GM12878 (cell line): Measurements from ENCODE around the gene KIAA1217. TPM values are rescaled to one million over a fixed set of nuclear protein-coding genes. Genes with fewer than 3 reads are reported as not detected.
"Not testable (repeated sequence)": the region's sequence is repeated elsewhere in the genome, so short reads cannot be mapped to it uniquely, and the experiment has no call there.

Experiments used
- ATAC-seq: fragments of 200-7000 bp; cut with Tn5 transposase; 3 replicates; pipeline ENCODE4 v1.9.1; 2020; ENCODE audit warnings: mild to moderate bottlenecking, moderate library complexity
- BruUV-seq: library from RNA; stranded (reverse); fragments of 400-500 nt; replicated peaks from 2 replicates; lab custom pipeline; 2021; lab: Mats Ljungman, UMichigan
- CTCF ChIA-PET: fragments of 300-600 bp; sonication (Branson Sonifier 250); formaldehyde crosslinking; extraction: SDS; loops from one replicate; lab custom pipeline; 2021; ENCODE audit warnings: inconsistent platforms; lab: Yijun Ruan, JAX
- POLR2A ChIA-PET: fragments of 350-600 bp; formaldehyde crosslinking; extraction: SDS; loops from one replicate; lab custom pipeline; 2021; ENCODE audit warnings: inconsistent platforms; lab: Charles Lee
- RAD21 ChIA-PET: fragments of 300-600 bp; sonication (Branson Sonifier 250); formaldehyde crosslinking; loops from one replicate; lab custom pipeline; 2023; ENCODE audit warnings: antibody characterized with exemption; ENCODE audit not compliant: unreplicated experiment; lab: Charles Lee
- SMC1A ChIA-PET: fragments of 300-600 bp; sonication (Branson Sonifier 250); formaldehyde crosslinking; loops from one replicate; lab custom pipeline; 2023; ENCODE audit not compliant: unreplicated experiment, uncharacterized antibody; lab: Charles Lee
- DNase-seq: peaks from one replicate; pipeline ENCODE4 v3.0.0-alpha.2; 2011; ENCODE audit warnings: low read depth, low spot score
- FAIRE-seq: peaks from 3 replicates; lab custom pipeline; 2011; peaks lifted over from hg19 to GRCh38; lab: Jason Lieb, UNC
- H2AFZ ChIP-seq: 2 replicates; pipeline ENCODE4 v1.6.0; 2011; ENCODE audit warnings: low read depth, low read length, control low read depth; ENCODE audit not compliant: control insufficient read depth
- H3K27ac ChIP-seq: 2 replicates; pipeline ENCODE4 v1.5.1; 2011; ENCODE audit warnings: control low read depth; ENCODE audit not compliant: control insufficient read depth, insufficient read depth
- H3K27me3 ChIP-seq, 2 experiments: replicated peaks in 1 of 2; 2 replicates each; pipeline versions ENCODE4 v1.6.0 to v1.6.1; 2011; ENCODE audit warnings: low read length in 1 of 2; ENCODE audit not compliant: control insufficient read depth in 2 of 2, insufficient read depth in 2 of 2
- H3K36me3 ChIP-seq, 2 experiments: 2 replicates each; pipeline ENCODE4 v1.5.1; 2011; ENCODE audit warnings: low read length in 1 of 2; ENCODE audit not compliant: control insufficient read depth in 2 of 2, insufficient read depth in 2 of 2
- H3K4me1 ChIP-seq: 2 replicates; pipeline ENCODE4 v1.6.1; 2011; ENCODE audit warnings: mild to moderate bottlenecking, low read length, moderate library complexity, mixed read lengths; ENCODE audit not compliant: control insufficient read depth, insufficient read depth
- H3K4me2 ChIP-seq: 2 replicates; pipeline ENCODE4 v1.6.0; 2011; ENCODE audit warnings: control low read depth; ENCODE audit not compliant: control insufficient read depth, insufficient read depth
- H3K4me3 ChIP-seq: fragments of 200-600 bp; sonication (generic); 2 replicates; pipeline ENCODE4 v1.5.1; 2016
- H3K79me2 ChIP-seq: 2 replicates; pipeline ENCODE4 v1.6.0; 2011; ENCODE audit warnings: low read length; ENCODE audit not compliant: control insufficient read depth, insufficient read depth
- H3K9ac ChIP-seq: 2 replicates; pipeline ENCODE4 v1.8.0; 2011; ENCODE audit warnings: low read length, control low read depth, mixed read lengths; ENCODE audit not compliant: control insufficient read depth, insufficient read depth
- H3K9me3 ChIP-seq: replicated peaks from 3 replicates; pipeline ENCODE4 v1.5.1; 2011; ENCODE audit warnings: mild to moderate bottlenecking, low read length; ENCODE audit not compliant: control insufficient read depth, insufficient read depth
- H4K20me1 ChIP-seq: 2 replicates; pipeline ENCODE4 v1.6.0; 2011; ENCODE audit not compliant: control insufficient read depth, insufficient read depth
- ESRRA ChIP-seq: IDR thresholded peaks from 2 replicates; pipeline ENCODE4 v1.6.1; 2012; ENCODE audit warnings: mild to moderate bottlenecking, low read length, improper control_type of control experiment
- MXI1 ChIP-seq: fragments of 150-350 bp; IDR thresholded peaks from 2 replicates; pipeline ENCODE4 v1.6.1; 2011; ENCODE audit warnings: low read depth, mild to moderate bottlenecking, inconsistent platforms, low read length, improper control_type of control experiment
- NFYA ChIP-seq: IDR thresholded peaks from 2 replicates; pipeline ENCODE4 v1.6.1; 2011; ENCODE audit warnings: low read depth, mild to moderate bottlenecking, low read length, improper control_type of control experiment, borderline replicate concordance
- POU2F2 ChIP-seq: IDR thresholded peaks from 3 replicates; pipeline ENCODE4 v1.6.1; 2011; ENCODE audit warnings: low read depth, mild to moderate bottlenecking, low read length, borderline replicate concordance
- STAT3 ChIP-seq: IDR thresholded peaks from 2 replicates; pipeline ENCODE4 v1.6.1; 2011; ENCODE audit warnings: low read depth, low read length, improper control_type of control experiment
- TARDBP ChIP-seq: IDR thresholded peaks from 2 replicates; pipeline ENCODE4 v1.6.1; 2016; ENCODE audit warnings: borderline replicate concordance
- WGBS: methylation state at CpG from one replicate; pipeline ENCODE4 v1.1.6; 2016; ENCODE audit warnings: low lambda C conversion rate; ENCODE audit not compliant: insufficient replicate concordance, insufficient coverage; ENCODE audit errors: missing lambda C conversion rate; 5-methylcytosine and 5-hydroxymethylcytosine counted together
- in situ Hi-C: fragments of 300-500 bp; cut with MboI; formaldehyde crosslinking; loops from 9 replicates; pipeline ENCODE4 v1.14.3; 2018; ENCODE audit warnings: mixed read lengths
- intact Hi-C: fragments of 100-400 bp; cut with micrococcal nuclease; formaldehyde crosslinking; loops from one replicate; pipeline ENCODE4 v1.14.2; 2022; ENCODE audit not compliant: unreplicated experiment
- polyA plus RNA-seq, 11 experiments: library from polyadenylated mRNA; depleted of rRNA in 4 of 11; unstranded in 6 of 11; stranded (reverse) in 5 of 11; fragments of >200 nt; fragmentation: Nextera tagmentation in 4 of 11; fragmentation: Illumina TruSeq in 1 of 11; extraction: Ambion mirVana in 4 of 11; extraction: Trizol in 1 of 11; gene quantifications; 1 replicate in 1 of 11; 2 replicates in 10 of 11; pipeline versions ENCODE4 v1.2.1 to v1.2.3, GENCODE V29; 2011 to 2016; ENCODE audit warnings: inconsistent platforms in 2 of 11, missing spikeins in 2 of 11, low read depth in 1 of 11
- total RNA-seq, 4 experiments: library from RNA; depleted of rRNA in 3 of 4; stranded (reverse); fragments of >200 nt in 3 of 4; fragmentation: Illumina TruSeq in 1 of 4; extraction: Trizol in 1 of 4; gene quantifications; 2 replicates each; pipeline versions ENCODE4 v1.2.1 to v1.2.3, GENCODE V29; 2013 to 2021
- TF ChIP-seq, protein P1 (sequence below): IDR thresholded peaks from 2 replicates; pipeline ENCODE4 v1.6.1; 2012; ENCODE audit warnings: low read depth, low read length, improper control_type of control experiment

The KIAA1217 gene
- total and polyA plus RNA-seq, 10 of the 15 experiments (the other 5 are each of a cell fraction or from before 2014, with no cell fraction given), result 0.57 to 3.8 (median 2.1) TPM

DNA sequence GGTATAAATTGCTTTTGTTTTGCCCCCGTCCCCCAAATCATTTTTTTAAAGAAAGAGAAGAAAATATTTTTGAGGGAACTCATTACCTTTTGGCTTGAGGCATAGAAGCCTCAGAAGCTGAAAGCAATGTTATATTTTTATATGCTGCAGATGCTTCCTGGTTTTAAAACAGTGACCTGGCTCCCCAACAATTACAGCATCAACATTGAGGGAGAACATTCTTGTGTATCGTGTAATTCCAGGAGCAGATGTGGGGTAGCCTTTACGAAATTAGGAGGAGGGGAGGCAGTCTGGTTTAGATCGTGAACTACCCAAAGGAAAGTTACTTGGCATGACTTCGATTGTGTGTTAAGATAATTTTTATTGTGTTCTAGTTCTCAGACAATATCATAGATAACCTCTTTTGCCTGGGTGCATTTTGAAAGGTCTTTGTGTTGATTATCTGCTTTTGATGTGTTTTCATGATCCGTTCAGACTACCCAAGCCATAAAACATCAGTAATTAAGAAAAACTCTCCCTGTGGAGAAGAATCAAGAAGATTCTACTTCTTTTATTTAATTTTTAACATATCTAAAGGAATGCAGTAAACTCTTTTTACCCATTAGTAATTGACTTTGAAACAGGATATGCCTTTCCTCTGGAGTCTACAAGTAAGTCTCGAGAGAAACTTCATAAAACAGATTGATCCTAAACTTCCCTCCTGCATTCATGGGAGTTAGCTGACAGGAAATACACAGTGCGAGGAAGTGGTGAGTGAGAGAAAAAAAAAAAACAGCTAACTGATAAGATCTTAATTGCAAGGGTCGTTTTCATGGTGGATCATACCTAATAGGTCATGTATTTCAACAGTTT is 141.4 kb downstream of the KIAA1217 start (continued):
- no peak for TF ChIP-seq MXI1
- no peak for TF ChIP-seq NFYA
- TF ChIP-seq TARDBP, result no peak

DNA sequence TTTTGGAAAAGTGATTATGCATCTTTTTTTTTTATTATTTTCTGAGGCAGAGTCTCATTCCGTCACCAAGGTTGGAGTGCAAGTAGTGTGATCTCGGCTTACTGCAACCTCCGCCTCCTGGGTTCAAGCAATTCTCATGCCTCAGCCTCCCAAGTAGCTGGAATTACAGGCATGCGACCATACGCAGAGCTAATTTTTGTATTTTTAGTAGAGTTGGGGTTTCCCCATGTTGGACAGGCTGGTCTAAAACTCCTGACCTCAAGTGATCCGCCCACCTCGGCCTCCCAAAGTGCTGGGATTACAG is 141.9 kb downstream of the KIAA1217 start:
- 38% methylated on average over 7 of the region's 7 CpGs for WGBS
- not testable (repeated sequence) for FAIRE-seq
- SMC1A ChIA-PET, result interaction anchor here (1.4 to 2.8 kb wide), 3 partner anchors 8 to 136 kb away, joined by 3 to 9 read pairs (median 6); no protein-coding TSS in a partner anchor

DNA sequence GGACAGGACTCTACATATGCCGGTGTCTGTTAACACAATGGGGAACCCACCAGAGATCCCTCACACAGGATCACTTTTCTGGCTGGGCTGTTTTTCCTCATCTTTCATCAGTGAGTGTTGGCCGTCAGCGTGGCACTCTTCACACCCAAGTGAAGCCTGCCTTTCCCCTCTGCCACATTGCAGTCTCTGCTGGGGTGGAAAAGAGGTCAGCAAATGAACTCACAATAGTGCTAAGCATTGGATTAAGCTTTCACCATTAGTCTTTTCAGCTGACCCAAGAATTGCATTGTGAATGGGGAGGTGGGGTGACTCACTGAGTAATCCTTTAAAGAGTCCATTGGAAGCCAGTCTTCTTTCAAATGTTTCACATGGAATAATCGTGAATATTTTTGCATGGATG is 143.0 kb downstream of the KIAA1217 start:
- intact Hi-C loops (no loop called here), in situ Hi-C loops (no loop called here)
- FAIRE-seq, result no peak
- BruUV-seq, result no TSS peak
- Histone ChIP-seq H3K4me1 (no peaks in the 10 kb centered on the region; the same call in 1 of the 2 replicates), H3K9me3 (no peaks in the 10 kb centered on the region), H3K27ac (no peak overlapping the region), H2AFZ (no peak overlapping the region), H3K4me3 (no peak overlapping the region), H3K9ac (no peak overlapping the region), H3K27me3 (no peaks in the 10 kb centered on the region), H3K4me2 (no peak overlapping the region), H3K79me2 (no peaks in the 10 kb centered on the region), H3K36me3 (no peaks in the 10 kb centered on the region), H4K20me1 (no peaks in the 10 kb centered on the region)
- no peak for DNase-seq
- 21% methylated on average over 4 of the region's 4 CpGs for WGBS
- RAD21 ChIA-PET, result interaction anchor here (1.3 kb wide), 1 partner anchor 31 kb away, joined by 4 read pairs; no protein-coding TSS in a partner anchor
- no peak for ATAC-seq
- POLR2A ChIA-PET, result no interaction called here
- SMC1A ChIA-PET, result interaction anchor here (1.4 kb wide), 1 partner anchor 60 kb away, joined by 3 read pairs; no protein-coding TSS in a partner anchor
- TF ChIP-seq POU2F2 (no peak), ESRRA (no peak), STAT3 (no peak)
- TF ChIP-seq, protein P1, sequence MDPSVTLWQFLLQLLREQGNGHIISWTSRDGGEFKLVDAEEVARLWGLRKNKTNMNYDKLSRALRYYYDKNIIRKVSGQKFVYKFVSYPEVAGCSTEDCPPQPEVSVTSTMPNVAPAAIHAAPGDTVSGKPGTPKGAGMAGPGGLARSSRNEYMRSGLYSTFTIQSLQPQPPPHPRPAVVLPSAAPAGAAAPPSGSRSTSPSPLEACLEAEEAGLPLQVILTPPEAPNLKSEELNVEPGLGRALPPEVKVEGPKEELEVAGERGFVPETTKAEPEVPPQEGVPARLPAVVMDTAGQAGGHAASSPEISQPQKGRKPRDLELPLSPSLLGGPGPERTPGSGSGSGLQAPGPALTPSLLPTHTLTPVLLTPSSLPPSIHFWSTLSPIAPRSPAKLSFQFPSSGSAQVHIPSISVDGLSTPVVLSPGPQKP, result no peak
- CTCF ChIA-PET, result no interaction called here

More for the DNA sequence above, 141.9 kb downstream of the KIAA1217 start:
- in situ Hi-C loops, H2AFZ ChIP-seq, ATAC-seq, H3K36me3 ChIP-seq, BruUV-seq, intact Hi-C loops, H3K4me1 ChIP-seq, POLR2A ChIA-PET, H3K4me3 ChIP-seq, H3K9ac ChIP-seq, H3K27ac ChIP-seq, H3K9me3 ChIP-seq, H3K4me2 ChIP-seq, H3K27me3 ChIP-seq, H3K79me2 ChIP-seq, DNase-seq, H4K20me1 ChIP-seq: not testable (repeated sequence)
- ChIA-PET RAD21 (interaction anchor here (1.3 kb wide), 1 partner anchor 32 kb away, joined by 4 read pairs; no protein-coding TSS in a partner anchor), CTCF (interaction anchor here (1.0 kb wide), 1 partner anchor 154 kb away, joined by 3 read pairs; no protein-coding TSS in a partner anchor)
